T-helper 1 cell treated with Interleukin-12 subunit alpha and Interleukin-12 subunit beta and Interleukin-4 antibody, amounts not matched to agents 30 μg/mL and 1 μg/mL, for 36 hours (primary cell): ENCODE measurements around the gene ZNF697.

ENCODE experiments used
- H3K27ac Mint-ChIP-seq: one replicate; pipeline ENCODE4 v1.8.0; 2021; ENCODE audit warnings: mild to moderate bottlenecking, mixed read lengths
- H3K27me3 Mint-ChIP-seq: one replicate; pipeline ENCODE4 v1.8.0; 2021; ENCODE audit warnings: low read depth, mixed read lengths
- H3K36me3 Mint-ChIP-seq: one replicate; pipeline ENCODE4 v1.8.0; 2021; ENCODE audit warnings: low read depth, mixed read lengths
- H3K4me1 Mint-ChIP-seq: one replicate; pipeline ENCODE4 v1.8.0; 2021; ENCODE audit warnings: low read depth, mixed read lengths
- H3K4me3 Mint-ChIP-seq: one replicate; pipeline ENCODE4 v1.8.0; 2021; ENCODE audit warnings: mild to moderate bottlenecking, moderate library complexity, mixed read lengths
- H3K9me3 Mint-ChIP-seq: one replicate; pipeline ENCODE4 v1.8.0; 2021; ENCODE audit warnings: mixed read lengths

ZNF697 gene

GRCh38 chr1:119675349-119676345 is 27.6 kb upstream of the ZNF697 start:
- H3K4me1 Mint-ChIP-seq, result peaks cover 6% of the 10 kb centered on the region
- no peak overlapping the region for H3K4me3 Mint-ChIP-seq
- H3K9me3 Mint-ChIP-seq, result no peaks in the 10 kb centered on the region
- no peak overlapping the region for H3K27ac Mint-ChIP-seq
- peaks cover 60% of the 10 kb centered on the region for H3K27me3 Mint-ChIP-seq
- no peaks in the 10 kb centered on the region for H3K36me3 Mint-ChIP-seq

- Mint-ChIP-seq H3K4me1 (peaks cover 6% of the 10 kb centered on the region), H3K27me3 (peaks cover 58% of the 10 kb centered on the region), H3K9me3 (no peaks in the 10 kb centered on the region), H3K4me3 (no peak overlapping the region), H3K27ac (no peak overlapping the region), H3K36me3 (no peaks in the 10 kb centered on the region)
These were observed 26.8 kb upstream of the ZNF697 start for GRCh38 chr1:119674835-119675289.

GRCh38 chr1:119674111-119674526 is 26.1 kb upstream of the ZNF697 start:
- no peaks in the 10 kb centered on the region for H3K9me3 Mint-ChIP-seq
- H3K27me3 Mint-ChIP-seq, result peaks cover 58% of the 10 kb centered on the region
- no peak overlapping the region for H3K27ac Mint-ChIP-seq
- no peaks in the 10 kb centered on the region for H3K36me3 Mint-ChIP-seq
- peaks cover 6% of the 10 kb centered on the region for H3K4me1 Mint-ChIP-seq
- no peak overlapping the region for H3K4me3 Mint-ChIP-seq

GRCh38 chr1:119673171-119673940 is 25.3 kb upstream of the ZNF697 start:
- no peaks in the 10 kb centered on the region for H3K36me3 Mint-ChIP-seq
- no peak overlapping the region for H3K4me3 Mint-ChIP-seq
- no peak overlapping the region for H3K27ac Mint-ChIP-seq
- peaks cover 51% of the 10 kb centered on the region for H3K27me3 Mint-ChIP-seq
- H3K4me1 Mint-ChIP-seq, result peaks cover 6% of the 10 kb centered on the region
- no peaks in the 10 kb centered on the region for H3K9me3 Mint-ChIP-seq

GRCh38 chr1:119670898-119671297 is 22.8 kb upstream of the ZNF697 start:
- H3K36me3 Mint-ChIP-seq, result no peaks in the 10 kb centered on the region
- H3K4me3 Mint-ChIP-seq, result no peak overlapping the region
- no peaks in the 10 kb centered on the region for H3K9me3 Mint-ChIP-seq
- peaks cover 6% of the 10 kb centered on the region for H3K4me1 Mint-ChIP-seq
- no peak overlapping the region for H3K27ac Mint-ChIP-seq
- peaks cover 49% of the 10 kb centered on the region for H3K27me3 Mint-ChIP-seq

GRCh38 chr1:119667173-119667572 is 19.1 kb upstream of the ZNF697 start:
- Mint-ChIP-seq H3K9me3 (no peaks in the 10 kb centered on the region), H3K4me1 (peaks cover 3% of the 10 kb centered on the region), H3K4me3 (no peak overlapping the region), H3K27me3 (peaks cover 33% of the 10 kb centered on the region), H3K36me3 (no peaks in the 10 kb centered on the region), H3K27ac (no peak overlapping the region)

GRCh38 chr1:119664067-119664466 is 16.0 kb upstream of the ZNF697 start:
- no peak overlapping the region for H3K27ac Mint-ChIP-seq
- peaks cover 30% of the 10 kb centered on the region for H3K27me3 Mint-ChIP-seq
- H3K4me3 Mint-ChIP-seq, result no peak overlapping the region
- no peaks in the 10 kb centered on the region for H3K9me3 Mint-ChIP-seq
- H3K36me3 Mint-ChIP-seq, result no peaks in the 10 kb centered on the region
- H3K4me1 Mint-ChIP-seq, result peaks cover 7% of the 10 kb centered on the region

- Mint-ChIP-seq H3K9me3 (no peaks in the 10 kb centered on the region), H3K27me3 (peaks cover 33% of the 10 kb centered on the region), H3K36me3 (no peaks in the 10 kb centered on the region), H3K27ac (no peak overlapping the region), H3K4me1 (peaks cover 7% of the 10 kb centered on the region), H3K4me3 (no peak overlapping the region)
These were observed 14.0 kb upstream of the ZNF697 start for GRCh38 chr1:119662034-119662437.

- no peaks in the 10 kb centered on the region for H3K36me3 Mint-ChIP-seq
These were observed 12.4 kb upstream of the ZNF697 start for GRCh38 chr1:119660253-119661083.

GRCh38 chr1:119659628-119660027 is 11.6 kb upstream of the ZNF697 start:
- peaks cover 31% of the 10 kb centered on the region for H3K27me3 Mint-ChIP-seq

More at GRCh38 chr1:119660253-119661083, 12.4 kb upstream of the ZNF697 start:
- Mint-ChIP-seq H3K9me3 (no peaks in the 10 kb centered on the region), H3K27me3 (peaks cover 30% of the 10 kb centered on the region), H3K4me1 (peaks cover 7% of the 10 kb centered on the region), H3K27ac (no peak overlapping the region), H3K4me3 (no peak overlapping the region)

GRCh38 chr1:119656410-119656955 is 8.4 kb upstream of the ZNF697 start:
- H3K27ac Mint-ChIP-seq, result no peak overlapping the region
- peaks cover 56% of the 10 kb centered on the region for H3K27me3 Mint-ChIP-seq
- H3K4me3 Mint-ChIP-seq, result no peak overlapping the region
- no peaks in the 10 kb centered on the region for H3K4me1 Mint-ChIP-seq
- H3K36me3 Mint-ChIP-seq, result no peaks in the 10 kb centered on the region
- H3K9me3 Mint-ChIP-seq, result no peaks in the 10 kb centered on the region

More at GRCh38 chr1:119659628-119660027, 11.6 kb upstream of the ZNF697 start:
- no peak overlapping the region for H3K27ac Mint-ChIP-seq
- H3K4me3 Mint-ChIP-seq, result no peak overlapping the region
- peaks cover 7% of the 10 kb centered on the region for H3K4me1 Mint-ChIP-seq
- H3K36me3 Mint-ChIP-seq, result no peaks in the 10 kb centered on the region
- no peaks in the 10 kb centered on the region for H3K9me3 Mint-ChIP-seq

GRCh38 chr1:119655154-119655553 is 7.1 kb upstream of the ZNF697 start:
- Mint-ChIP-seq H3K9me3 (no peaks in the 10 kb centered on the region), H3K27ac (no peak overlapping the region), H3K4me1 (no peaks in the 10 kb centered on the region), H3K36me3 (no peaks in the 10 kb centered on the region), H3K27me3 (peaks cover 65% of the 10 kb centered on the region), H3K4me3 (no peak overlapping the region)

GRCh38 chr1:119653839-119654170 is 5.7 kb upstream of the ZNF697 start:
- Mint-ChIP-seq H3K27ac (no peak overlapping the region), H3K4me1 (no peaks in the 10 kb centered on the region), H3K27me3 (peaks cover 69% of the 10 kb centered on the region), H3K4me3 (no peak overlapping the region), H3K36me3 (no peaks in the 10 kb centered on the region), H3K9me3 (no peaks in the 10 kb centered on the region)
